NCI-H2081 (cell line): Measurements from ENCODE around the gene PTPN4.

Experiments
- DNase-seq, 2 experiments: peaks; one replicate each; lab custom pipeline; 2025; lab: John Stamatoyannopoulos, UW

Gene PTPN4

DNA sequence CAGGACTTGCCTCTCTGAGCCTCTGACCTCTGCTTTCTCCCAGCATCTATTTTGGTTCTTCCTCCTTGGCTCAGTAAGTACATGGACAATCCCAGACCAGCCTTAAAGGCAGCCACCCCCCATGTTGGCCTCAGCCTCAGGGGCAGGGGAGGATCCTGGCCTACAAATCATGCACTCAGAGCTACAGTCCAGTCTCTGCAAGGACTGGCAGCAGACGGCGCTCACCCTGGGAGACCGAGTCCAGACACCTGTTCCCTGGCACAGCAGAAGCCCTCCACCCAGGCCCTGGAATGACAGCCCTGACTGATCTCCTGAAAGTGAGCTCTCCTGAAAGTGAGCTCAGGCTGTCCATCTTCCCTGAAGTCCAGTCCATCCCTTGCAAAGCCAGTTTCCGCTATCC lies 25.7 kb upstream of the PTPN4 start:
- DNase-seq = no peak

DNA sequence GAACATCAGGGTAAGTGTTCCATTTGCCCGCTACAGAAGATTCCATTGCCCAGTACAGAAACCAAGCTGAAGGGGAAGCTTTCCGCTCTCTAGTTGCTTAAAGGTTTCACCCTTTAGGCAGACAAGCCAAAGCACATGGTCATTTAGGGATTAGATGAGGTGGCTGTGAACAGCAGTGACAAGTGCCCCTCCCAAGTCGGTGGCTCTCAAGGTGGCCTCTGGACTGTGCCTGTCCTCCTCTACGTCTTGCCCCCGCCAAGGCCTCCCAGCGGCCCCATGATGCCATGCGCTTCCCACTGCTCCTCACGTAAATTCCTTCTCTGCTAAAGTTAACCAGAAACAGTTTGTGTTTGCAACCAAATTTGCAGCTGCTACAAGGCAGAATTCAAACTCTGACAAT lies 24.2 kb upstream of the PTPN4 start:
- DNase-seq = no peak

DNA sequence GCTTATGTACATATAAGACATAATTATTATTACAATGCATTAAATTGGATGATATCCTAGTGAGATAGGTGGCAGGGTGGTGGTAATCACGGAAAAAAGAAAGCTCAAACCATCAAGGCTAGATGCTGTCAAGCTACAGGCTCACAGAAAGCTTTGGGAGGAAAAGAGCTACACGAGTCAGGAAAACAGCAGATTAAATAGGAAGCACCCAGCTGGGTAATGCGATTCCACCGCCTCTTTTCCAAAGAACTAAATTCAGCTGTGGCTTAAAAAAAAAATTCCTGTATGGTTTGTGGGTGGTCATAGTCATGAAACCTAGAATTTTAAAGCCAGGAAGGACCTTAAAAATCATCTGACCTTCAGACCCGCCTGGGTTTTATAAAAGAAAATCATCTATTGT lies 23.7 kb upstream of the PTPN4 start:
- no peak for DNase-seq

DNA sequence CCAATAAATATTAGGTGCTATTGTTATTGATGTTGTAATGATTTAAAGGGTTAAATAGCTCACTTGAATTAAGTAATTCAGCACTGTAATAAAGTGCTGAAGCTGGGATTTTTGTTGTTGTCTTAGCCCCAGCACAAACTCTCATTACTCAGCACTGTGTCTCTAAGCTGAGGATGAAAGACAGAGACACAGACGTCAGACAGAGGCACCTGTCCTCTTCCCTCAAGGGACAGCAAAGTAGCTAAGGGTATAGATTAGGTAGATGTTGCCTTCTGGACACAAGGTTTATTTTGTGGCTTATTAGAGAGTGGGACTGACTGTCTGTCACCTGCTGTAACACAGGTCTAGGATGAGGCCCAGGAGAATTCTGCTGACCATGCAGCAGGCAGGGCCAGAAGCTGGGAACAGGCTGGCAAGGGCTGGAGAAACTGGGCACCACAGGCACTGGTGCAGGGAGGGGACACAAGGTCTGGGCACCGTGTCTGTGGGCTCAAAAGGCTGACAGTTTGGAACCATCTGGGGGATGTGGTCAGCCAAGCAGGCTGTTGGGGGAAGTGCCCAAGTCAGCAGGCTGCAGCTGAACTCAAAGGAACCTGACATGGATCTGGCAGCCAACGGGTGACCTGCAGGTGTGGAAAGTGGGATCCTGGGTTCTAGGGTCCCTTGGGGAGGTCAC lies 20.0 kb upstream of the PTPN4 start:
- DNase-seq = no peak

DNA sequence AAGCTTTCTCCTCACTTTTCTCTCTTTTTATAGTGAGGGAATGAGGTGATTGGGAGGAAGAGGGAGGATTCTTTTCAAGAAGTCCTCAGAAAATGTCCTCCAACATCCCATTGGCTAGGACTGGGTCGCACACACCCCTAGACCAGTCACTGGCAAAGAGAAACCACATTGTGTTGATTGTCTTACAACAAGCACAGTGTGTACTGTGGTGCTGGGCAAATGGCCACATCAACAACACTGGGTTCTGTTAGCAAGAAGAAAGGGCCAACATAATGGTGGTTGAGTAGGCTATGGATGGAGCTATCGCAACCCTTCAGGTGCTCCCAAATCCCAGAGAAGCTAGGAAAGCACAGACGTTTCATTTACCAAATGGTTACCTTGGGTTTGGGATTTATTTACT lies 18.7 kb upstream of the PTPN4 start:
- no peak for DNase-seq

DNA sequence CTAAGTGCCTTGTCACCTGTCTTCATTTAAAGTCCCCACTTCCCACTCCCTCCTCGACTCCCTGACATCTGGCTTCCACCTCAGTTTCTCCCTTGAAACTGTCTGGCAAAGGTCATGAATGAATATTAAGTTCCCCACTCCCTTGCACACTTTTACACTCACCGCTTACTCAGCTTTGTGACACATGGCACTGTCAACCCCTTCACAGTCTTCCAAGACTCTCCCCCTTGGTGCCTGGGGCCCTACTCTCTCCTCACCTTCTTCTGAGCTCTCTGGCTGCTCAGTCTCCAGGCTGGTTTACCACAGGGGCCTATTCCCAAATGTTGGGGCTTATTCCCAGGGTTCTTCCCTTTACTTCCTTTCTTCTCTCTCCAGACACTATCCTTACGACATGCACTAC lies 17.9 kb upstream of the PTPN4 start:
- DNase-seq = no peak

DNA sequence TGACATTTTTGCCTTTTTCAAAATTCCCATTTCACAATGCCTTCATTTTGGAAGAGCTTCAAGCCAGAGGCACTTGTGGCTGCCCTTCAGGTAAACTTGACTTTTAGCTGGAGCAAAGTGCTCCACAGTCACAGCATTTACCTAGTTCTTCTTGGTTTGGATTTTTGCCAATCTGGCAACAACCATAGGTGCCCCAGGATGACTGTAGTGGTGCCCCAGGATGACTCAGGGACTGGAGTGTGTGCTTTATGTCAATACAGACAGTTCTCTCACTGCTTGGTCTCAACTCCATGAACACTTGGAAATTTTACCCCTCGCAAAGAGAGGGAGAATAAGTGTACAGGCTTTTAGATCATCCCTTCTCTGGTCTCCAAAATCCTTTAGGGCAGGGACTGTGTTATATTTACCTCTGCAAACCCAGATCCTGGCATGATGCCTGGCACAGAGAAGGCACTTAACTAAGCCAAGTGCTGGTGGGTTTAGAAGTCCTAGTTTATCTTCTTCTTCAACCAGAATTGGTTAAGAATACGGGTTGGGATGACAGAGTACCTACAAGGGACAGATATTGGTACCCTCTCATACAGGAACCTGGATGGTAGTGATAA lies 15.3 kb upstream of the PTPN4 start:
- DNase-seq = peak; percentile 10 to 42

DNA sequence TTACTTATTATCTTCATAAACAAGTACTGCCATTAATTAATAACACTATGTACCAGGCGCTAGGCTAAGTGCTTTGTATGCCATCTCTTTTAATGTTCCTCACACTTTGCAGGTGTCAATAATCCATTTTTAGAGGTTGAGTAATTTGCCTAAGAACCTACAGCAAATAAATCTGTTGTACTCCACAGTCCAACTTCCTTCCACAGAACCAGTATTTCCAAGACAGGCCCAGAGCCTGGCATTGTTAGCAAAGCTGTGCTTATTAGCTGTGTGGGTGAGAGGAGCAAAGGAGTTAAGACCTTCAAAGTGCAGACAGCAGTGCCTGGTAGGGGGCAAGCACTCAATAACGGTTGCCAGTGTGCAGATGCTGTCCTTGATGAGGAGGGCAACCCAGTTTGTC lies 14.2 kb upstream of the PTPN4 start:
- no peak for DNase-seq

DNA sequence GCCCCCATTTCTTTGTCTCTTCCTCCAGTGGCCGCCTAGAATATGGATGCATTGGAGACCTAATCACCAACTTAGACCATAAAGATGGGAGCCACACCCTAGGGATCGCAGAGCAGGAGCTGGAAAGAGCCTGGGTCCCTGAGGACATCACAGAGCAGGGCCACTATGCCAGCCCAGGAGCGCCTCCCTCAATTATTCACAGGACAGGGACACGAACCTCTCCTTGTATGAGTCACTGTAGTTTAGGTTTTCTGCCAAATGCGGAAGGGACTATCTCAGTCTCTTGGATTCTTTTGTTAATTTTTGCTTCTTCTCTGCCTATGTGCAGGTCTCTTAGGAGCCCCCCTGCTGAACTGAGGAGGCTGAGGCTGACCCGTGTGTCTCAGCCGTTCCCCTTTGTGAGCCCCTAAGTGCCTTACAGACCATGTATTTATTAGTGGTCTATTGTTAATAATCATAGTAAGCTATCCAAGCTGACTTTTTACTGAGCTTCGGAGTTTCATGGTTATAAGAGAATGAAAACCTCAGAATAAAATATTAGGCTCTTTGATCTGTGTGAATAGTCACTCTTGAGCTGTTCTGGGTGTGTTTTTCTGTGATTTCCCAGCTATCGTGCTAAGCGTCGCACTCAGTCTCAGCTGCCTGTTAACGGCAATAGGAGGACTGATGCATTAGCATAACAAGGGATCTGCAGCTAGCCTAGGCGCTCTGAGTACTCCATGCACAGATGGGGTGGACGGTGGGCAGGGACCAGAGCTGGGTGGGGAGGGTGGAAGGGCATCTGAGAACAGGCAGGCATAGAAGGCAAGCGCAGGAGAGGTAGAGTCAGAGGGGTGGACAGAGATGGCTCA lies 12.7 kb upstream of the PTPN4 start:
- no peak for DNase-seq

DNA sequence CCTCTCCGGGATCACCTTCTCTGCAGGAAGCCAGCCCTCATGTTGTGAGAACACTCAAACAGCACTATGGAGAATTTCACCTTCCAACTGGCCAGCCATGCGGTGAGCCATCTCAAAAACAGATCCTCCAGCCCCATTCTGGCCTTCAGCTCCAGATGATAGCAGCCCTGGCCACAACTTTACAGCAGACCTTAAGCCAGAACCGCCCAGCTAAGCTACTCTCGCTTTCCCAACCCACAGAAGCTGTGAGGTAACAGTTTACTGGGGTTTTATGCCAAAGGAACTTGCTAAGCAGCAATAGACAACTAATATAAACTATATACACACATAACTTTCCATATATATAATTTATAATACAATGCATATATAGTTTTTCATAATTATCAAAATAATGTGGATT lies 11.6 kb upstream of the PTPN4 start:
- DNase-seq = no peak

DNA sequence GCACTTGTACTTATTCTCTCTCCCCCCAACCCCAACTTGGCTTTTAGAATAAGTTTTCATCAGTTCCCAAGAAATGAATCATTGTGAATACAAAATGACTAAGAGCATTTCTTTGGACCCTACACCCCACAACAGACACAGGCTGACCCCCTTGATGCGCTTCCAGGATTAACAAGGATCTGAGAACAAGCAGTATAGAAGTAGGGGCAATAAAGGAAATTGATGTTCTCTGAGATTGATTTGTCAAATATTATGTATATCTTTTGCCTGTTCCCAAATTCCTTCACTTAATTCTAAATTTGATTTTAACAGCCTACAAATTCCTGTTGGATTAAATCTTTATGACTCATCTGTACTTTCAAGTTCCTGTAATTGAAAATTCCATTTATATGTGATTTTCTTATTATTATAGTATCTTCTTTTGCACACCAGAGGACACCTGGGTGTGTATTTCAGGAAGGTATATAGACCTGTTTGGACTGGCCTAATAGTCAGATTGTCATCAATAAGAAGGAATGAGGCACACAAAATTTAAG lies 10.2 kb upstream of the PTPN4 start:
- DNase-seq = no peak

DNA sequence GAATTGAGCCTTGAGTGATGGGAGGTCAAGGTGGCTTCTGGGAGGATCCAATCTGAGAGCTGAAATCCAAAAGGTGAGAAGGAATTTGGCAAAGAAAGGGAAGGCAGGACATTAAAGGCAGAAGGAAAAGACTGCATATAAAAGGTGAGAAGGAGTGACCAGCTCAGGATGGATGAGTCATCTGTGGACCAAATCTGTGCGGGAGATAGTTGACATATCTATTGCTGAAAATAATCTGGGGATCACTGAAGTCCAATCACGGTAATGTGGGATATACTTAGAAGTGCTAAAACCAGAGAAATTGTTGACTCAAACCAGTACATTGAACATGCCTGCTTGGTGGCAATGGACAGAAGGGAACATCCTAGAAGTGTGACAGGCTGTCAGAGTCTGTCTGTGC lies 8.0 kb upstream of the PTPN4 start:
- no peak for DNase-seq

DNA sequence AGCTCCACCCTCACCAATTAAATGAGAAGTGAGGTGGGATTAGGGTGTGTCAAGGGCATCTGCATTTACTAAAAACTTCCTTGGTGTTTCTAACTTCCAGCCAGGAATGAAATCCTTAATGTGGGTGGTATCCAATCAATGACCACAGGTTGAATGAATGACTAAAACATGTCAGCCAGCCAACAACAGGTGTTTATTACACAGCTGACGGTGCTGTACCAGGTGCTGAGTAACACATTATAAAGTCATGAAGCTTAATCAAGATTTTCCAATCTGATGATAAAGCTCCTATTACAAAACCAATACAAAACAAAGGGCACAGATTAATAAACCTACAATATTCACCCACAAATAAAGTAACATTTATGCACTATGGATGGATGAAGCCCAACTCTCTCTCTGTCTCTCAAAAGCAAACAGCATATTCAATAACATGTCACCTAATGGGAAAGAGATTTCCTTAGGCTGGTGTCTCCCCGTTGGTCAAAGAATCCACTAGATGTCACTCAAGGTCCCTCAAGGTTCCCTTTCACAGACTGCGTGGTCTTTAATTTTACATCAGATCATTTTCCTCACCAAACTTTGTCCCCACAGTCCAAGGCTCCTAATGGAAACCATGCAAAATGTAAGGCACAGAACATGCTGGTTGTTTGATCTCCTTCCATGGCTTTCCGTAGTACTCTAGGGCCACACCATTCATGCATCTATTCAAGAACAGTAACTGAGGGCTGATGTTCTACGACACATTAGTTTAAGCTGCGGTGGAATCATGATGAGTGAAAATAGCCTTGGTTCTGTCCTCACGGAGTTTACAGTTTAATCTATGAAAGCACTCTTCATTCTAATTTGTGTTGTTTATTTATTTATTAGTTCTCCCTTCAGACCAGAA lies 6.4 kb upstream of the PTPN4 start:
- peak; percentile 42 to 55 for DNase-seq

DNA sequence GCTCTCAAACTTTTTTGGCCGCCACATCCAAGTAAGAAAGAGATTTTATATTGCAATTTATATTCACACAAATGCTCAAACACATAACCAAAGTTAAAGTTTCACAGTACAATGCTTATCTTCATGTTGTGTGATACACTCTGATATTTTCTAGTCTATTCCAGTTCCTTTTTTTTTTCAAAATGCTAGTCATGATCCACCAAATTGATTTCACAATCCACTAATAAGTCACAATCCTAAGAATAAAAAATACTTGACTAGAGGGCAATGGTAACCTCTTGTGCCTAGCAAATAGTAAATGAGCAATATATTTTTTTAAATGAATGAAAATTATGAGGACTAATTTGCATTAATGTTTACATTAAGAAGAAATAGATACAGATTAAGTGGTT lies 5.8 kb upstream of the PTPN4 start:
- DNase-seq = no peak

DNA sequence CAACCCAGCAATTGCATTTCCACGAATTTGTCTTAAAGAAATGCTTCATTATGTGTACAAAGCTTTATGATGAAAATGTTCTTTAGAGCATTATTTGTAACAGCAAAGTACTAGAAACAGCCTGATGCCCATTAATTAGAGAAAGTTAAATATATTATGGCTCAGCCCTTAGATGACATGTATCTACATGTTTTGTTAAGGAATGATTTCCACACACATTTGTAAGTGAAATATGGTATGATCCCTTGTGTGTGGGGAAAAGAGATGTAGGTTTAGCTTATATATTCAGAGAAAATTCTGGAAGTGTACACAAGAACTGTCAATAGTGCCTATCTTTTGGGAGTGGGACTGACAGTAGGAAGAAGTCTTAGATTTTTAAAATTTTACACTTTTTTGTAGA lies 3.8 kb upstream of the PTPN4 start:
- no peak for DNase-seq

DNA sequence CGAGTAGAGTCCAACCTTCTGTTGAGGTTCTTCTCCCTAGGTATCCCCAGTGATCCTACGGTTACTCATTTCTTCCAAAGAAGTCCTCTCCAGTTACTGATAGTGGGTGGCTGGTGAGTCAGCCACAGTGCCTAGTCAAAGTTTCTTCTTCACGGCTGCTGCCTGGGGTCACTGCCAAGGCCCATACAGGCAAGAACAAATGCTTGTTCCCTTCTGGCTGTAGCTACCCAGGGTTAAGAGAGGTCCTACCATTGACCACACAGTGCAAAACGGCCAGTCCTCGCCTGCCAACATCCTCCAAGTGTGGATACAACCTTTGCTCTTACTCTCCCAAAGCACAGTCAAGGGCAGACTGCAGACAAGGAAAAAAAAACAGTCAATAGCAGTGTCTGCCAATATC lies 2.9 kb upstream of the PTPN4 start:
- DNase-seq = no peak

DNA sequence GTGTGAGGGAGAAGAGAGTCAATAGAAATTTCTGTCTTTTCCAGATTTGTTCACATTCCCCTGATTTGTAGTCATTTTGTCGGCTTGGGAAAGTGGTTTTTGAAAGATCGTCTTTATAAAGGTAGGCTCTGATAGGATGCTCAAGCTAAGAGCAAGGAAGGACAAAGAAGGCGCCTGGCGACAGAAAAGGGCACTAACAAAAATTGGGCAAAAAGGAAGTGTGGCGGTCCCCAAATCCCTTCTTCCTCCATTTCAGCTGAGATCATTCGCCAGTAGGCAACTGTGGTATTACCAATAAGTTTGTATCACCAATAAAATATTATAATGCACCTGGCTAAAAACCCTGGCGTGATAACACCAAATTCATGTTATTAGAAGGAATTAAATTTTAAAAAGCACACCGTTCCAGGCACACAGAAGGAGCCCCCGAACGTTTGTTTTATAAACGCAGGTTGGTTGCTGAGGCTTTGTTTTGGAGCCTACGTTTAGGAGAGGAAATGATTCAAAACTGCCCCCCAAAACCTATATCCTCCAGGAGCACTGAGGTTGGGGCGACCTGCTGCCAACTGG lies 756 bp upstream of the PTPN4 start:
- DNase-seq = no peak

DNA sequence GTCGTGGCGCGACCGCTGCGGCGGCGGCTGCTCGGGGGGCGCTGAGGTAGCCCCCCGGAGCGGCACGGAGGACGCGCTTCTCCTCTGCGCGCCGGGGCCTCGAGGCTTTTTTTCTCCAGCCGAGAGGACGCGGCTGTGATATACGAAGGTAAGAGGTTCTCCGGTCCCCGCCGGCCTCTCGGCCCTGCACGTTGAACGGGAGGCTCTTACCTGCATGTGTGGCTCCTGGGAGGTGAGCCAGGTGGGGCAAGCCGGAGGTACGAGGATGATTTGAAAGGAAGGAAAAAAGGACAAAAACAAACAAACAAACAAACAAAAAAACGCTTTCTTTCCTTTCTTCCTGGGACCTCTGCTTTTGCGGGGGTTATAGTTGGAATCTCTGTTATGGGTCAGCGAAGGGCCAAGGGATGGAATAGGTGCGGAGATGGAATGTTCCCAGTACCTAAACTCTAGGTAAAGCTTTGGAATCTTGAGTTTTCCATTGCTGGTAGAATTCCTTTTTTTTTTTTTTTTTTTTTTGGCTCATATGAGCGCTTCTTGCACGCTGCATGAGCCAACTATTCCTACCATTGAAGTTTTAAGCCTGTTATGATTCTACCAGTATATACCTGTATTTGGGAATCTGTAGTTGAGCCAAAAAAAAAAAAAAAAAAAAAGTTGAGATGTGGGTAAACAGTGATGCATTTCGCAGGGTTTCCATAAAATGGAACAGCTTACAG lies 674 bp downstream of the PTPN4 start:
- DNase-seq = peak; percentile 50 to 64

DNA sequence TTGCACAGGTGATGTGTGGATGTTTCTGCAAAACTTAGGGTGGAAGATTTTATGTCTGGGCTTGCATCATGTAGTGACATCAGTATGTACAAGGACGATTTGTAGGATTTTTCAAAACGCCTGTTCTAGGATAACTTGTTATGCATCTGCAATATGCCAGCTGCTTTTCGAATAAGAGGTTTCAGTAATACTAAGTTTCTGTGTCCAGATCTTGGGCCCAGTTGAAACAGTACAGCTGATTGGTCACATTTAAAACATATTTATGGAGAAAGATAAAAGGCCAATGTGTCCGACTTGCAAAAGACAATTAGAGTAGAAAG lies 1.2 kb downstream of the PTPN4 start:
- DNase-seq = no peak

DNA sequence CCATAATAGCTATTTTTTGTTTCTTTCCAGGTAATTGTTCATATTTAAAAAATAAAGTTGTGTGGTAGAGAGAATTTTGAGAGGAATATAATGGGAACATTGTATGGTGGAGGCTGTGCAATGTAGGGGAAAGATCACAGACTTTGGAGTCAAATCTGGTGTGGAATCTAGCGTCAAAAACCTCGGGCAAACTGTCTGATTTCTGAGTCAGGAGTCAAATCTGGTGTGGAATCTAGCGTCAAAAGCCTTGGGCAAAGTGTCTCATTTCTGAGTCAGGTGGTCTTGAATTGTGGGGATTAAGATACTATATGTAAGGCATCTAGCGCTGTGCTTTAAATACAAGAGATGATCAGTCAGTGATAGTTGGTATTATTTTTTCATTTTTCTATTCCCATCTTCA lies 5.1 kb downstream of the PTPN4 start:
- no peak for DNase-seq

DNA sequence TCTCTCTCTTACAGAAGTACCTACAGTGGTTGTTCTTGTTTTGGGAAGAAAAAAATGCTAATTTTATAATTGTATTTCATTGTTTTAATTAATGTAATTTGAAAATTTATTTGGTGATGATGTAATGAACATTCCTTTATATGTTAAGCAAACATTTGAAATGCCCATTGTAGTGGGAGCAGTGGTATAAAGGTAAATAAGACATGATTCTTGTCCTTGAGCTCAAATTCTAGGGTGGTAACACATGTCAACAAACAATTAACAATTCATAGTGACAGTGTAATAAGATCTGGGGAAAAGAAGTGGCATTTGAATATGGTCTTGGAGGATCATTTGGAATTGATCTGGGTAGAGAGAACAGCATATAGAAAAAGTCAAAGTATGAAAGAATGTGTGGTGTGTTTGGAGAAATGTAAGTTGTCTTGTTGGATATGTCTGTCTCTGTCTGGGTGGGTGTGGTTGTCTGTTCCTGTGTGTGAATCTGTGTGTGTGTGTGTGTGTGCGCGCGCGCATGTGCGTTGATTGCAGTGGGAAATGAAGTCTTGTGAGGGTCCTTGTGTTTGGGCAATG lies 5.8 kb downstream of the PTPN4 start:
- no peak for DNase-seq
